Fibroblast of peridontal ligament (primary cell): ENCODE data around the gene KRTAP20-3.

ENCODE experiments used
- DNase-seq: peaks from one replicate; pipeline ENCODE4 v3.0.0-alpha.2; 2010; ENCODE audit errors: extremely low read depth

KRTAP20-3 gene

GRCh38 chr21:30680586-30680985, 37.9 kb downstream of the KRTAP20-3 start:
- no peak for DNase-seq

GRCh38 chr21:30684506-30684905, 41.8 kb downstream of the KRTAP20-3 start:
- DNase-seq: no peak

GRCh38 chr21:30689822-30690221, 47.2 kb downstream of the KRTAP20-3 start:
- DNase-seq: no peak
